OCI-LY3 (cell line): Measurements from ENCODE around the gene CHRDL2.

Experiments used
- CTCF ChIP-seq: fragments of 200-600, 300-600 bp; sonication (generic); IDR thresholded peaks from 2 replicates; pipeline ENCODE4 v1.5.1; 2014; ENCODE audit warnings: antibody characterized with exemption, low read length, low read depth
- EZH2phosphoT487 ChIP-seq: fragments of 200-600 bp; shearing (Covaris generic); IDR thresholded peaks from 2 replicates; pipeline ENCODE4 v1.6.1; 2018; ENCODE audit warnings: antibody characterized with exemption, mixed run types, low read depth

DNA sequence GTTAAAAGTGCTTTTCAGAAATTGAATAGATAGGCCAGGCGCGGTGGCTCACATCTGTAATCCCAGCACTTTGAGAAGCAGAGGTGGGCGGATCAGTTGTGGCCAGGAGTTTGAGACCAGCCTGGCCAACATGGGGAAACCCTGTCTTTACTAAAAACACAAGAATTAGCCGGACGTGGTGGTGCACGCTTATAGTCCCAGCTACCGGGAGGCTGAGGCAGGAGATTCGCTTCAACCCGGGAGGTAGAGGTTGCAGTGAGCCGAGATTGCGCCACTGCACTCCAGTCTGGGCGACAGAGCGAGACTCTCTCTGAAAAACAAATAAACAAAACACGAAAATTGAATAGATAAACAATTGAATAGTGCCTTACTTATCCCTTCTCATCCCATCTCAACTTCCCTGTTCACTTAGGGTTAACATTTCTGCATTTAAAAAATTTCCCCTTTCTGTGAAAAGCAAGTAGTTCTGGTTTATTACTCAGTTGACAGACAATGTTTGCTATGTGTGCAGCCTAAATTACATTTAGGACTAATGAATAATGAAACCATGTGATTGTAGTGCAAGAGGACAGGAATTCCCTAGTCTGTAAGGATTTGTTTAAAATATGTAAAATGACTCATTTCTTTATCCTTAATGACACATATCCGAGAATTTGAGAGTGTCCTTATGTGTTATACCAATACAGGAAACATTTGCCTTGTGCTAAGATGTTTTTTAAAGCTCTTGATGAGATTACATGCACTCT is 23.5 kb upstream of the CHRDL2 start:
- TF ChIP-seq CTCF = no peak
- TF ChIP-seq EZH2phosphoT487 = no peak
